Hepatic stellate cell (primary cell): ENCODE data around the gene PARP1.
"Not testable (repeated sequence)": the region's sequence is repeated elsewhere in the genome, so short reads cannot be mapped to it uniquely, and the experiment has no call there.

Experiments used
- DNase-seq: peaks from one replicate; pipeline ENCODE4 v3.0.0; 2011; ENCODE audit warnings: low spot score

PARP1 gene

DNA sequence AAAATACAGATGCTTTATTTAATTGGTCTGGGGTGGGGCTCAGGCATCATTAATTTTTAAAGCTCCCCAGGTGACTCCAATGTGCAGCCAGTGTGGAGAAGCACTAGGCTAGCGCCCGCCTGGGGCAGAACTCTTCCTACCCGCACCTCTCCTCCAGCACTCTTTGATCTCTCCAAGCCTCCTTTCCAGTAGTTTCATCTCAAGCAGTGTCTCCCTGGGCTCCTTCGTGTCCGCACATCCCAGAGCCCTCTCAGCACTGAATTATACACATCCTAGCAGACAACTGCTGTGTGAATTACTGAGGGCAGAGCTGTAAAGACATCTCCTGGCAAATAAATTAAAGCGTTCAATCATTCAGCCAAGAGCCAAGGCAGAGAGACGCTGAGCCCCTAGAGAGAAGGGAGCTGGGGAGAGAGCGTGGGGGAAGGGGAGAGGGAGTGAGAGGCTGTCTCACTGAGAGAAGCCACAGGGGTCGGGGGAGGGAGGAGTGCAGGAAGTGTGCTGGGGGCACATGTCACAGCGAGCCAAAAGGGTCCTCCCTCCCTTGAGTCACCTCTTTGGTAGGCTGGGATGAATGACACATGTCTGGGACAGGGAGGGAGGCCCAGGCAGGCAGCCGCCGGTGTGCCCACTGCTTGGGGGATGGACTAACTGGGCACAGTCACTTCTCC lies 21.0 kb upstream of the PARP1 start:
- no peak for DNase-seq

GRCh38 chr1:226428348-226428747 lies 20.5 kb upstream of the PARP1 start:
- DNase-seq: no peak

GRCh38 chr1:226427131-226427530 lies 19.2 kb upstream of the PARP1 start:
- no peak for DNase-seq

DNA sequence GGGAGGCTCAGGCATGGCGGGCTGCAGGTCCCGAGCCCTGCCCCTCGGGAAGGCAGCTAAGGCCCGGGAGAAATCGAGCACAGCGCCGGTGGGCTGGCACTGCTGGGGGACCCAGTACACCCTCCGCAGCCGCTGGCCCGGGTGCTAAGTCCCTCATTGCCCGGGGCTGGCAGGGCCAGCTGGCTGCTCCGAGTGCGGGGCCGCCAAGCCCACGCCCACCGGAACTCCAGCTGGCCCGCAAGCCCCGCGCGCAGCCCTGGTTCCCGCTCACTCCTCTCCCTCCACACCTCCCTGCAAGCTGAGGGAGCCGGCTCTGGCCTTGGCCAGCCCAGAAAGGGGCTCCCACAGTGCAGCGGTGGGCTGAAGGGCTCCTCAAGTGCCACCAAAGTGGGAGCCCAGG lies 18.5 kb upstream of the PARP1 start:
- DNase-seq: not testable (repeated sequence)

DNA sequence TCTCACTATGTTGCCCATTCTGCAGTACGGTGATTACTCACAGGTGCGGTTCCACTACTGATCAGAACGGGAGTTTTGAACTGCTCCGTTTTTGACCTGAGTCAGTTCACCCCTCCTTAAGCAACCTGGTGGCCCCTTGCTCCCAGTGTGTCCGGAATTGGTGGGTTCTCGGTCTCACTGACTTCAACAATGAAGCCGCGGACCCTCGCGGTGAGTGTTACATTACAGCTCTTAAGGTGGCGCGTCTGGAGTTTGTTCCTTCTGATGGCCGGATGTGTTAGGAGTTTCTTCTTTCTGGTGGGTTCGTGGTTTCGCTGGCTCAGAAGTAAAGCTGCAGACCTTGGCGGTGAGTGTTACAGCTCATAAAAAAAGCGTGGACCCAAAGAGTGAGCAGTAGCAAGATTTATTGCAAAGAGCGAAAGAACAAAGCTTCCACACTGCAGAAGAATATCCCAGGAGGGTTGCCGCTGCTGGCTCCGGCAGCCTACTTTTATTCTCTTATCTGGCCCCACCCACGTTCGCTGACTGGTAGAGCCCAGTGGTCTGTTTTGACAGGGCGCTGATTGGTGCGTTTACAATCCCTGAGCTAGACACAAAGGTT lies 17.6 kb upstream of the PARP1 start:
- no peak for DNase-seq

DNA sequence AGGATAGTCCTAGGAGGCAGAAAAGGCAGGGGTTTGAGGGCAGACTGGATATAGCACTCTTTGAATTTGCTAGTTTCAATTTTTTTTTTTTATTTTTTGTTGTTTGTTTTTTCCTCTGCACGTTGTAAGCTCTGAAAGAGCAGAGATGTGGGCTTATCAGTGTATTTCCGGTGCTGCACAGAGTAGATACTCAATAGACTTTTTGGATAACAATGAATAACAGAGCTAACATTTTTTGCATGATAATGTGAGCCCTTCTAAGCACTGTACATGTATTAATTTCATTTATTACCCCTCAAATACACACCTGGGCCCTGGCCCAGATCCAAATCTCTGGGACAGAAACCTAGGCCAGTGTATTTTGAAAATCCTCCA lies 17.1 kb upstream of the PARP1 start:
- DNase-seq: no peak

DNA sequence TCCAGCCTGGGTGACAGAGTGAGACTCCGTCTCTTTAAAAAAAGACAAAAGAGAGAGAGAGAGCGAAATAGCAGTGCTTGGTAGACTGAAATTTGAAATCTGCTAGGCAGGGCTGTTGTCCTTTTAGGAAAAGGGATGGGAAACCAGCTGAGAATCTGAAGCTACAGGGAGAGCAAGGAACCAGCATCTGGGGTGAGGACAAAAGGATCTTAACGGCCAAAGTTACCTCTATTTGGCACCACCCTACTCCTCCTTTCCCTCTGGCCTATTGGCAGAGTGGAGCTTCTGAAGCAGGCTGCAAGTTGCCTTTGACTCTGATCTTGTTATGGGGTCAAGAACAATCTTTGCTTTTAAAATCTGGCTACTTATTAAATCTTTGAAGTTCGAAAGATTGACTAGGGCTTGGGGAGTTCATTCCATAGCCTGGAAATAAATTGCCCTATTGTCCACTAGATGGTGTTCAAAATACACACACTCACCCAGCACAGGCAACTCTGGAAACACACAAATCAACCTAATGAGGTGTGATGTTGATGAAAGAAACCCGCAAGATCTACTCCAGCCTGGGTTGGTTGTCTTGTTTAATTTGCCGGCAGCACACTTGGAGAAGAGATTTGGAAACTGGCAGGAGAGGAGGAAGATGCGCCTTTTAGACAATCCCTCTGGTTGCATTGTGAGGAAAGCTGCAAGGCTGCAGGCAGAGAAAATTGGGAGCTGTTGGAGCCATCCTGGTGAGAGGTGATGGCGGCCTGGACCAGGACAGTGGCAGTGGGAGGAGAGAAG lies 16.5 kb upstream of the PARP1 start:
- no peak for DNase-seq

- DNase-seq: no peak
These were observed 14.6 kb upstream of the PARP1 start for GRCh38 chr1:226422478-226422877.

- no peak for DNase-seq
These were observed 13.0 kb upstream of the PARP1 start for GRCh38 chr1:226420897-226421296.

DNA sequence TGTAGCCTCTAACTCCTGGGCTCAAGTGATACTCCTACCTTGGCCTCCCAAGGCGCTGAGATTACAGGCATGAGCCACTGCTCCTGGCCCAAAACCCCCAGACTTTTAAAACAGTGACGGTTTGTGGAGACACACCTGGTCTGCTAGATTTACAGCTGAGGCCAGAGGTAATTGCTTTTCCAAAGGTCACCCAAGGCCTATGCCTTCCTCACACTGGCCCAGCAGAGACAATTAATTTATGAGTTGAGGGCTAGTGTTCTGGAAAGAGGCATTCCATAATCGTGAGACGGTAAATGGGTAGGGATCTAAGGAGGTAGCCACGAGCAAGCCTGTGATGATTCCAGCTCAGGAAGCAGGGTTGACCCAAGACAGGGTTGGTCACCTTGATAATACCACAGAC lies 12.4 kb upstream of the PARP1 start:
- no peak for DNase-seq

GRCh38 chr1:226419284-226420029 lies 11.6 kb upstream of the PARP1 start:
- DNase-seq: no peak

GRCh38 chr1:226417830-226418546 lies 10.1 kb upstream of the PARP1 start:
- DNase-seq: no peak

- no peak for DNase-seq
These were observed 9.5 kb upstream of the PARP1 start for GRCh38 chr1:226417350-226417749.

- no peak for DNase-seq
These were observed 6.3 kb upstream of the PARP1 start for GRCh38 chr1:226414098-226414698.

- DNase-seq: no peak
These were observed 3.7 kb upstream of the PARP1 start for GRCh38 chr1:226411619-226412018.

DNA sequence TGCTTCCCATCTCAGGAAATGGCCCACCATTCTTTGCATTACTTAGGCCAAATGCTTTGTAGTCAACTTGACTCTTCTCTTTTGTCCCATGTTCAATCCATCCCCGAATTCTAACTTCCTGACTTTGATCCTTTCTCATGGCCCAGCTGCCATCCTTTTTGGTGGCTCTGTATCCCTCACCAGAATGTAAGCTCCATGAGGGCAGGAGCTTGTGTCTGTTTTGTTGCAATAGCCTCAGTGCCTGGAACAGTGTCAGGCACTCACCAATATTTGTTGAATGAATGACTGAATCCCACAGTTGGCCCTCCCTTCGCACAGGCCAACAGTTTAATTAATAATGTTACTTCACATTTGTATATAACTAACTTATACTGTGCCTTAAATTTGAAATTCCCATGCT lies 3.1 kb upstream of the PARP1 start:
- DNase-seq: no peak

GRCh38 chr1:226409392-226409791 lies 1.5 kb upstream of the PARP1 start:
- no peak for DNase-seq

- DNase-seq: no peak
These were observed 642 bp upstream of the PARP1 start for GRCh38 chr1:226408285-226409184.

GRCh38 chr1:226407199-226407496 lies 745 bp downstream of the PARP1 start:
- DNase-seq: no peak

DNA sequence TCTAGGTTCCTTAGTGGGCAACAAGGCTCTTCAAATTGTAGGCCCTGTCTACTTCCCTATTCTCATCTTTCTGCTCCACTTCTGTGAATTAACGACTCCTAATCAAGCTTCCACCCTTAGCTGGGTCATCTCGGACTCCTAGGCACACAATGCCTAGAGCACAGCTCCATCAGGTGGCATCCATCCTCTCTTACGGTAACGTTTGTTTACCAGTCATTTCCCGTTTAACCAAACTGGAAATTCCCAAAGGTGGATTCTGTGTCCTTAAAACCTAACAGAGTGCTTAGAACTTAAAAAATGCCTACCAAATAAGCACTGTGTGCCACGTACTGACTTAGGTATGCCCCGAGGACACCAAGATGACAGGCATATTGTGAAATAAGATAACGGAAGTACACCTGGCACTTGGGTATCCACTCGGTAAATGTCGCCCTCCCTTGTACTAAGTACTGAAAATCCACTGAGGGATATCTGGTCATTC lies 1.5 kb downstream of the PARP1 start:
- DNase-seq: no peak
